GM15510 (cell line): ENCODE measurements around the gene PPP4R2.
A peak's percentile ranks its signal among the peaks of the same experiment; 100 is the strongest.

Source experiments
- POLR2A ChIP-seq: IDR thresholded peaks from 3 replicates; pipeline ENCODE4 v1.6.1; 2011; ENCODE audit warnings: borderline replicate concordance; ENCODE audit not compliant: insufficient read length; ENCODE audit errors: extremely low read depth

The PPP4R2 gene

GRCh38 chr3:72996473-72997333 lies at the start of gene PPP4R2:
Gene PPP4R2 (plus strand): TSS chr3:72996811. CDS start chr3:72997038, 227 bp downstream.
- TF ChIP-seq POLR2A: peak; percentile 94

- TF ChIP-seq POLR2A: no peak
Observed at GRCh38 chr3:72947715-72948490, 48.7 kb upstream of the PPP4R2 start.

GRCh38 chr3:72949016-72949415 lies 47.6 kb upstream of the PPP4R2 start:
- no peak for TF ChIP-seq POLR2A

GRCh38 chr3:72950372-72950771 lies 46.2 kb upstream of the PPP4R2 start:
- no peak for TF ChIP-seq POLR2A

GRCh38 chr3:72950801-72951200 lies 45.8 kb upstream of the PPP4R2 start:
- TF ChIP-seq POLR2A: no peak

GRCh38 chr3:72951259-72951722 lies 45.3 kb upstream of the PPP4R2 start:
- no peak for TF ChIP-seq POLR2A

GRCh38 chr3:72953325-72953956 lies 43.2 kb upstream of the PPP4R2 start:
- TF ChIP-seq POLR2A: no peak

- TF ChIP-seq POLR2A: no peak
Observed at GRCh38 chr3:72957297-72957696, 39.3 kb upstream of the PPP4R2 start.

- TF ChIP-seq POLR2A: no peak
Observed at GRCh38 chr3:72959336-72959735, 37.3 kb upstream of the PPP4R2 start.

- TF ChIP-seq POLR2A: no peak
Observed at GRCh38 chr3:72960812-72961518, 35.6 kb upstream of the PPP4R2 start.

GRCh38 chr3:72961752-72962151 lies 34.9 kb upstream of the PPP4R2 start:
- TF ChIP-seq POLR2A: no peak

GRCh38 chr3:72962317-72962716 lies 34.3 kb upstream of the PPP4R2 start:
- TF ChIP-seq POLR2A: no peak

- TF ChIP-seq POLR2A: no peak
Observed at GRCh38 chr3:72964633-72965032, 32.0 kb upstream of the PPP4R2 start.

- no peak for TF ChIP-seq POLR2A
Observed at GRCh38 chr3:72968266-72968664, 28.3 kb upstream of the PPP4R2 start.
